NCI-H1436 treated with DMSO at 0.1 percent for 48 hours (cell line): ENCODE results near the gene MTHFD2L.
"Not testable (repeated sequence)": the region's sequence is repeated elsewhere in the genome, so short reads cannot be mapped to it uniquely, and the experiment has no call there.

Experiments used
- DNase-seq: peaks from one replicate; lab custom pipeline; 2025; lab: John Stamatoyannopoulos, UW

MTHFD2L gene

GRCh38 chr4:74335341-74336021, 177.6 kb downstream of the MTHFD2L start:
- no peak for DNase-seq

- DNase-seq: no peak
Observed at GRCh38 chr4:74338792-74339333, 180.9 kb downstream of the MTHFD2L start.

GRCh38 chr4:74339501-74339900, 181.6 kb downstream of the MTHFD2L start:
- DNase-seq: no peak

GRCh38 chr4:74340421-74340820, 182.5 kb downstream of the MTHFD2L start:
- not testable (repeated sequence) for DNase-seq

GRCh38 chr4:74344031-74344430, 186.1 kb downstream of the MTHFD2L start:
- no peak for DNase-seq
